Measurements from ENCODE around the gene FDPS. TPM values are rescaled to one million over a fixed set of nuclear protein-coding genes. Genes with fewer than 3 reads are reported as not detected.

Gene FDPS
- total and polyA plus RNA-seq, 4 donors, result 176 to 370 (median 249) TPM

DNA sequence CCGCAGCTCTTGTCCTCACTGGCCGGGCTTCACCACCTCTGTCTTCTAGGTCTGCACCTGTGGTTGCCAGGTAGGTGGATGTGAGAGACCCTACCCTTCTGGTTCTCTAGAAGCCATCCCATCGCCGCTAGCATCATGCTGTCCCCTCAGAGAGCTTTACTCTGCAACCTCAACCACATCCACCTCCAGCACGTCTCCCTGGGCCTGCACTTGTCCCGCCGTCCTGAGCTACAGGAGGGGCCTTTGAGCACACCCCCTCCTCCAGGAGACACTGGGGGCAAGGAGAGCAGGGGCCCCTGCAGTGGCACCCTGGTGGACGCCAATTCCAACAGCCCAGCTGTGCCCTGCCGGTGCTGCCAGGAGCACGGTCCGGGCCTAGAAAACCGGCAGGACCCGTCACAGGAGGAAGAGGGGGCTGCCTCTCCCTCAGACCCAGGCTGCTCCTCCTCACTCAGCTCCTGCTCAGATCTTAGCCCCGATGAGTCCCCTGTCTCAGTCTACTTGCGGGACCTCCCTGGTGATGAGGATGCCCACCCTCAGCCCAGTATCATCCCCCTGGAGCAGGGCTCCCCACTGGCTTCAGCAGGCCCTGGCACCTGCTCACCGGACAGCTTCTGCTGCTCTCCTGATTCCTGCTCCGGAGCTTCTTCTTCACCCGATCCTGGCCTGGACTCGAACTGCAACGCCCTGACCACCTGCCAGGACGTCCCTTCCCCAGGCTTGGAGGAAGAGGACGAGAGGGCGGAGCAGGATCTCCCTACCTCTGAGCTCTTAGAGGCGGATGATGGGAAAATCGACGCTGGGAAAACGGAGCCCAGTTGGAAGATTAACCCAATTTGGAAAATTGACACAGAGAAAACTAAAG lies 13.2 kb downstream of the FDPS start (continued):
- TF ChIP-seq, protein P1, sequence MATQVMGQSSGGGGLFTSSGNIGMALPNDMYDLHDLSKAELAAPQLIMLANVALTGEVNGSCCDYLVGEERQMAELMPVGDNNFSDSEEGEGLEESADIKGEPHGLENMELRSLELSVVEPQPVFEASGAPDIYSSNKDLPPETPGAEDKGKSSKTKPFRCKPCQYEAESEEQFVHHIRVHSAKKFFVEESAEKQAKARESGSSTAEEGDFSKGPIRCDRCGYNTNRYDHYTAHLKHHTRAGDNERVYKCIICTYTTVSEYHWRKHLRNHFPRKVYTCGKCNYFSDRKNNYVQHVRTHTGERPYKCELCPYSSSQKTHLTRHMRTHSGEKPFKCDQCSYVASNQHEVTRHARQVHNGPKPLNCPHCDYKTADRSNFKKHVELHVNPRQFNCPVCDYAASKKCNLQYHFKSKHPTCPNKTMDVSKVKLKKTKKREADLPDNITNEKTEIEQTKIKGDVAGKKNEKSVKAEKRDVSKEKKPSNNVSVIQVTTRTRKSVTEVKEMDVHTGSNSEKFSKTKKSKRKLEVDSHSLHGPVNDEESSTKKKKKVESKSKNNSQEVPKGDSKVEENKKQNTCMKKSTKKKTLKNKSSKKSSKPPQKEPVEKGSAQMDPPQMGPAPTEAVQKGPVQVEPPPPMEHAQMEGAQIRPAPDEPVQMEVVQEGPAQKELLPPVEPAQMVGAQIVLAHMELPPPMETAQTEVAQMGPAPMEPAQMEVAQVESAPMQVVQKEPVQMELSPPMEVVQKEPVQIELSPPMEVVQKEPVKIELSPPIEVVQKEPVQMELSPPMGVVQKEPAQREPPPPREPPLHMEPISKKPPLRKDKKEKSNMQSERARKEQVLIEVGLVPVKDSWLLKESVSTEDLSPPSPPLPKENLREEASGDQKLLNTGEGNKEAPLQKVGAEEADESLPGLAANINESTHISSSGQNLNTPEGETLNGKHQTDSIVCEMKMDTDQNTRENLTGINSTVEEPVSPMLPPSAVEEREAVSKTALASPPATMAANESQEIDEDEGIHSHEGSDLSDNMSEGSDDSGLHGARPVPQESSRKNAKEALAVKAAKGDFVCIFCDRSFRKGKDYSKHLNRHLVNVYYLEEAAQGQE (IDR thresholded peaks at IDR 0.05), result no peak
- no peak for TF ChIP-seq RXRA (IDR thresholded peaks at IDR 0.05)

- peaks cover 0 to 21% (median 15%) of the 10 kb centered on the region in 4 donors for H3K36me3 ChIP-seq (ENCODE audit: control insufficient read depth in 4 of 4, insufficient read depth in 3 of 4, low read depth in 1 of 4, low read length in 3 of 4)
- H3K4me3 ChIP-seq (ENCODE audit: low read depth in 1 of 3, low read length in 3 of 3), result peak overlapping the region in 1 of 3 donors; percentile 74
- no peak for DNase-seq (ENCODE audit: low spot score)
- H3K27ac ChIP-seq (ENCODE audit: low read depth in 1 of 2, low read length in 2 of 2), result peak overlapping the region; percentile 48 to 58
- TF ChIP-seq TAF1 (conservative IDR thresholded peaks at IDR 0.05) (no peak), JUND (IDR thresholded peaks at IDR 0.05) (no peak), NR2F2 (IDR thresholded peaks at IDR 0.05) (no peak), HNF4G (IDR thresholded peaks at IDR 0.05) (no peak), EGR1 (IDR thresholded peaks at IDR 0.05; ENCODE audit: low read depth in 2 of 2) (no peak), FOXA2 (IDR thresholded peaks at IDR 0.05) (no peak), SP1 (IDR thresholded peaks at IDR 0.05) (no peak), FOXA1 (IDR thresholded peaks at IDR 0.05) (no peak), GABPA (IDR thresholded peaks at IDR 0.05 in 1 of 2, conservative IDR thresholded peaks at IDR 0.05 in 1 of 2) (no peak), HNF4A (conservative IDR thresholded peaks at IDR 0.05) (no peak), RAD21 (IDR thresholded peaks at IDR 0.05) (no peak), YY1 (IDR thresholded peaks at IDR 0.05) (no peak), RXRA (IDR thresholded peaks at IDR 0.05) (no peak)
- TF ChIP-seq, protein P2, sequence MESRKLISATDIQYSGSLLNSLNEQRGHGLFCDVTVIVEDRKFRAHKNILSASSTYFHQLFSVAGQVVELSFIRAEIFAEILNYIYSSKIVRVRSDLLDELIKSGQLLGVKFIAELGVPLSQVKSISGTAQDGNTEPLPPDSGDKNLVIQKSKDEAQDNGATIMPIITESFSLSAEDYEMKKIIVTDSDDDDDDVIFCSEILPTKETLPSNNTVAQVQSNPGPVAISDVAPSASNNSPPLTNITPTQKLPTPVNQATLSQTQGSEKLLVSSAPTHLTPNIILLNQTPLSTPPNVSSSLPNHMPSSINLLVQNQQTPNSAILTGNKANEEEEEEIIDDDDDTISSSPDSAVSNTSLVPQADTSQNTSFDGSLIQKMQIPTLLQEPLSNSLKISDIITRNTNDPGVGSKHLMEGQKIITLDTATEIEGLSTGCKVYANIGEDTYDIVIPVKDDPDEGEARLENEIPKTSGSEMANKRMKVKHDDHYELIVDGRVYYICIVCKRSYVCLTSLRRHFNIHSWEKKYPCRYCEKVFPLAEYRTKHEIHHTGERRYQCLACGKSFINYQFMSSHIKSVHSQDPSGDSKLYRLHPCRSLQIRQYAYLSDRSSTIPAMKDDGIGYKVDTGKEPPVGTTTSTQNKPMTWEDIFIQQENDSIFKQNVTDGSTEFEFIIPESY (IDR thresholded peaks at IDR 0.05), result no peak
- TF ChIP-seq, protein P3, sequence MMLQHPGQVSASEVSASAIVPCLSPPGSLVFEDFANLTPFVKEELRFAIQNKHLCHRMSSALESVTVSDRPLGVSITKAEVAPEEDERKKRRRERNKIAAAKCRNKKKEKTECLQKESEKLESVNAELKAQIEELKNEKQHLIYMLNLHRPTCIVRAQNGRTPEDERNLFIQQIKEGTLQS (IDR thresholded peaks at IDR 0.05), result no peak
- TF ChIP-seq, protein P1 (IDR thresholded peaks at IDR 0.05), result no peak
- TF ChIP-seq, protein P4, sequence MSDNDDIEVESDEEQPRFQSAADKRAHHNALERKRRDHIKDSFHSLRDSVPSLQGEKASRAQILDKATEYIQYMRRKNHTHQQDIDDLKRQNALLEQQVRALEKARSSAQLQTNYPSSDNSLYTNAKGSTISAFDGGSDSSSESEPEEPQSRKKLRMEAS (IDR thresholded peaks at IDR 0.05), result no peak
- TF ChIP-seq, protein P5, sequence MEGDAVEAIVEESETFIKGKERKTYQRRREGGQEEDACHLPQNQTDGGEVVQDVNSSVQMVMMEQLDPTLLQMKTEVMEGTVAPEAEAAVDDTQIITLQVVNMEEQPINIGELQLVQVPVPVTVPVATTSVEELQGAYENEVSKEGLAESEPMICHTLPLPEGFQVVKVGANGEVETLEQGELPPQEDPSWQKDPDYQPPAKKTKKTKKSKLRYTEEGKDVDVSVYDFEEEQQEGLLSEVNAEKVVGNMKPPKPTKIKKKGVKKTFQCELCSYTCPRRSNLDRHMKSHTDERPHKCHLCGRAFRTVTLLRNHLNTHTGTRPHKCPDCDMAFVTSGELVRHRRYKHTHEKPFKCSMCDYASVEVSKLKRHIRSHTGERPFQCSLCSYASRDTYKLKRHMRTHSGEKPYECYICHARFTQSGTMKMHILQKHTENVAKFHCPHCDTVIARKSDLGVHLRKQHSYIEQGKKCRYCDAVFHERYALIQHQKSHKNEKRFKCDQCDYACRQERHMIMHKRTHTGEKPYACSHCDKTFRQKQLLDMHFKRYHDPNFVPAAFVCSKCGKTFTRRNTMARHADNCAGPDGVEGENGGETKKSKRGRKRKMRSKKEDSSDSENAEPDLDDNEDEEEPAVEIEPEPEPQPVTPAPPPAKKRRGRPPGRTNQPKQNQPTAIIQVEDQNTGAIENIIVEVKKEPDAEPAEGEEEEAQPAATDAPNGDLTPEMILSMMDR (IDR thresholded peaks at IDR 0.05; ENCODE audit: low read depth, low read length, missing input control), result no peak
- no peaks in the 10 kb centered on the region for H3K27me3 ChIP-seq (ENCODE audit: control insufficient read depth in 4 of 4, insufficient read depth in 4 of 4, low read length in 3 of 4)
- no peaks in the 10 kb centered on the region for H3K9me3 ChIP-seq (ENCODE audit: control insufficient read depth in 4 of 4, low read length in 3 of 4)
- WGBS, result 8% methylated on average over 28 of the region's 28 CpGs
- no peak overlapping the region for H3K9ac ChIP-seq (ENCODE audit: low read depth in 1 of 2, low read length in 2 of 2)
- H3K4me1 ChIP-seq (ENCODE audit: control insufficient read depth in 4 of 4, insufficient read depth in 4 of 4, low read length in 3 of 4), result peaks cover 2 to 35% (median 22%) of the 10 kb centered on the region in 4 donors
These were observed 13.9 kb downstream of the FDPS start for GRCh38 chr1:155322571-155322952.
